DMS 273 treated with DMSO at 0.1 percent for 48 hours (cell line): ENCODE results near the gene DNAJC4.

ENCODE experiments used
- DNase-seq: peaks from one replicate; lab custom pipeline; 2025; lab: John Stamatoyannopoulos, UW

Gene DNAJC4

DNA sequence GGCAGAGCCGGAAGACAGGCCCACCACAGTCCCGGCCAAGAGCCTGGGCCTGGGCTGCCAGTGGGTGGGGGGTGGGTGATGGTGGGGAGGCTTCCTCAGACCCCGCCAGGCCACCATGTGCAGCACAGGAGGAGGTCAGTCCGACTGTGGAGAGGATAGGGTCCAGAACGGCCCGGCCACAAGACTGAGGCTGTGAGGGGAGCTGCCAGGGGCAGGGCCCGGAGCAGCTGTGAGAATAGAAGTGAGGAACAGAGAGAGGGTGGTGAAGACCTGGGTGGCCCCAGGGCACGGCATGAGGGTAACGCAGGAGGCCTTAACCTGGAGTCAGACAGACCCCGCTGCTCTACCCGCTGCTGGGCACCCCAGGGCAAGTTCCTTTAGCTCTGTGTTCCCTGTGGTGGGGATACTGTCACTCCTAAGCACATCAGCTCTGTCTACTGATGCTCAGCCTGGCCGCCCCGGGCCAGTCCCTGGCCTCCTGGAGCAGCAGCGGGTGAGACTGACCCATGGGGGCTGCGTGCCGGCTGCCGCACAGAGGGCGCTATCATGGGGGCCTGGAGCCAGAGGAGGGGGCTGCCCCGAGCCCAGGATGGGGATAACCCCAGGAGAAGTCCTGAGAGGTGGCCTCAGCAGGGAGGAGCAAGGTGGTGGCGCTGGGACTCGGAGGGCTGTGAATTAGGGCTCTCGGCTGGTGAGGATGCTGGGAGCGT is 22.1 kb upstream of the DNAJC4 start:
- no peak for DNase-seq

DNA sequence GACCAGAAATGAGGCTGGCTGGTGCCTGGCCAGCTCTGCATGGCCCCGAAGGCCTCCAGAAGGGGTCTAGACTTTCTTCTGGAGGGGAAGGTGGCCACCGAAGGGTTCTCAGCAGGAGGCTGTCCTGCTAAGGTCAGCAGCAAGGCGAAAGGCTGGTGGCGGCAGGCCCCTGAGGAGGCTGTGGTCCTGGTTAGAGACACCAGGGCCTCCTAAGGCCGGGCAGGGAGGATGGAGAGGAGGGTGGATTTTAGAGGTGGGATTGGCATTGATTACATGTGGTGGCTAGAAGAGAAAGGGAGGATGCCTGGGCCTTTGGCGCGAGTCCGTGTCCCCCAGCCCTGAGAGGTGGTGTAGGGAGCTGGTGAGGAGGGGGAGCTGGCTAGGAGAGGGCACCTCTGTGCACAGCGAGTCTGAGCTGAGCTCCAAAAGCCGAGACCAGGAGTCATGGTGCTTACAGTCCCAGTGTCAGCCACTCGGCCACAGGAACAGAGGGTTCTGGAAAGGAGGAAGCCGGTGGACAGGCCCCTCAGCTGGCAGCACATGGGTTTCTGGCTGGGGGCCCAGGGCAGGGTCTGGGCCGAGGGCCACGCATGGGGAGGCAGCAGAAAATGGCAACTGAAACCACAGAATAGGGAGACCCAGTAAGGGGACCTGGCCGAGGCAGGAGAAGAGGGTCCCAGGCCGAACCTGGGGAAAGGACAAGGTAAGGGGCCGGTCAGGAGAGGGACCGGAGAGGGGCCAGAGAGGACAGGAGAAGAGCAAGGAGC is 21.4 kb upstream of the DNAJC4 start:
- no peak for DNase-seq

GRCh38 chr11:64209563-64209843 is 20.8 kb upstream of the DNAJC4 start:
- no peak for DNase-seq

- DNase-seq: no peak
These were observed 19.9 kb upstream of the DNAJC4 start for GRCh38 chr11:64210301-64211020.

DNA sequence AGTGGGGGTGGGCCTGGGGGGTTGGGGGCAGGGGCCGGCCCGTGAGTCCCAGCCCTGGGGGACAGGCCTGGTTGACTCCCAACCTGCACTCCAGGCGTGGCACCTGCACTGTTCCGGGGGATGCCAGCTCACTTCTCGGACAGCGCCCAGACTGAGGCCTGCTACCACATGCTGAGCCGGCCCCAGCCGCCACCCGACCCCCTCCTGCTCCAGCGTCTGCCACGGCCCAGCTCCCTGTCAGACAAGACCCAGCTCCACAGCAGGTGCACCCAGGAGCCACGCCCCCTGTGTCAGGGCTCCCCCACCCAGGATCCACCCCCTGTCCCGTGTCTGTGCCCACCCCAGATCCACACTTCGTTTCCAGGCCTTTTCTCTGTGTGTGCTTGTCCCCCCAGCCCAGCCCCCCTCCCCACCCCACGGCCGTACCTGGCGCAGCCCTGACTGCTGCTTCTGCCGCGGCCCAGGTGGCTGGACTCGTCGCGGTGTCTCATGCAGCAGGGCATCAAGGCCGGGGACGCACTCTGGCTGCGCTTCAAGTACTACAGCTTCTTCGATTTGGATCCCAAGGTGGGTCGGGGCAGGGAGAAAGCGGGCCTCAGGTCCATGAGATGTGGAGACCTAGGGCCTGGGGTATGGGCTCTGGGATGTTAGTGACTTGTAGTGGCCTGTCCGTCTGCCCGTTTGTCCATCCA is 19.0 kb upstream of the DNAJC4 start:
- no peak for DNase-seq

DNA sequence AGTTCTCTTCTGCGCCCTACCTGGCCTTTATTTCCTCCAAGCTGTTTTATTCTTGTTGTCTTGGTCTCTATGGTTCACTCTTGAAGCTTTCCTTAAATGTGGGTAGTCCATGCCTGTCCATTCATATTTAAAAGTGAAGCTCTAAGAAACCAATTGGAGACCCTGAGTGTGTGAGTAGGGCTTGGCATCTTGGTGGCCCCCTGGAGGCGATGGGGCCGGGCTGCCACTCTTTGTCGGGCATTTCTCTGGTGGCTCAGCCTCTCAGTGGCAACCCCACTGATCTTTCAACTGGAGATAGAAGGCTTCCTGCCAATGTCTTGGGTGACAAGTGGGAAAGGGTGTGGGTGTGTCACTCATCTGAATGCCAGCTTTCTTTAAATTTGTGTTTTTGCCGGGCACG is 13.5 kb upstream of the DNAJC4 start:
- DNase-seq: no peak

GRCh38 chr11:64218628-64219353 is 11.6 kb upstream of the DNAJC4 start:
- no peak for DNase-seq

GRCh38 chr11:64219354-64219684 is 11.0 kb upstream of the DNAJC4 start:
- no peak for DNase-seq

GRCh38 chr11:64219755-64220154 is 10.6 kb upstream of the DNAJC4 start:
- DNase-seq: no peak

- DNase-seq: no peak
These were observed 10.1 kb upstream of the DNAJC4 start for GRCh38 chr11:64220271-64220670.

- no peak for DNase-seq
These were observed 9.6 kb upstream of the DNAJC4 start for GRCh38 chr11:64220798-64221197.

DNA sequence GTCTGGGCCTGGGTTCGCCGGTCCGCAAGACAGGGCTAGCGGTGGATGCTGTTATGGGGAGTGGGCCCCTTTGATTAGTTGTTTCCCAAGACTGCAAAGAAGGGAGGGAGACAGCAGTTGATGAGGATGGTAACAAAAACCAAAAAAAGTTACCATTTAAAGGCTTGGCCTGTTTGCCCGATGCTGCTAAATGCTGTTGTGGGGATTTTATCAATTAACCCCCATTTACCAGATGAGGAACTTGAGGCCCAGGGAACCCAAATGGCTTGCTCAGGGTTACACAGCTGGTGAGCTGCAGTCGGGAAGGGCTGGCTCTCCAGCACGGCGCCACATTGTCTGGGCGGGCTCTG is 7.7 kb upstream of the DNAJC4 start:
- DNase-seq: peak; percentile 29

GRCh38 chr11:64223001-64223651 is 7.2 kb upstream of the DNAJC4 start:
- no peak for DNase-seq

- DNase-seq: no peak
These were observed 6.0 kb upstream of the DNAJC4 start for GRCh38 chr11:64224151-64224890.

GRCh38 chr11:64224891-64225607 is 5.3 kb upstream of the DNAJC4 start:
- DNase-seq: no peak

- DNase-seq: peak; percentile 17
These were observed 4.5 kb upstream of the DNAJC4 start, which contains the start of the genes NUDT22 and TRPT1 for GRCh38 chr11:64225608-64226506. TSS of gene NUDT22 (plus strand) at chr11:64226274. CDS start at chr11:64226653, 379 bp downstream. TSS of gene TRPT1 (minus strand) at chr11:64226186. CDS start at chr11:64225860, 326 bp downstream.

DNA sequence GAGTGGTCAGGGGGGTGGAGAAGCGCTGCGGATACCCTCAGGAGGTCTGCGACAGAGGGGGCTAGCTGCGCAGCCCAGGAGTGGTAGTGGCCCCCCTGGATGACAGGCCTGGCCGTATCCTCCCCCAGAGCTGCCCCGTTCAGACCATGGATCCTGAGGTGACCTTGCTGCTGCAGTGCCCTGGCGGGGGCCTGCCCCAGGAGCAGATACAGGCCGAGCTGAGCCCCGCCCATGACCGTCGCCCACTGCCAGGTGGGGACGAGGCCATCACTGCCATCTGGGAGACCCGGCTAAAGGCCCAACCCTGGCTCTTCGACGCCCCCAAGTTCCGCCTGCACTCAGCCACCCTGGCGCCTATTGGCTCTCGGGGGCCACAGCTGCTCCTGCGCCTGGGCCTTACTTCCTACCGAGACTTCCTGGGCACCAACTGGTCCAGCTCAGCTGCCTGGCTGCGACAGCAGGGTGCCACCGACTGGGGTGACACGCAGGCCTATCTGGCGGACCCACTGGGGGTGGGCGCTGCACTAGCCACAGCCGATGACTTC is 3.8 kb upstream of the DNAJC4 start:
- no peak for DNase-seq

- no peak for DNase-seq
These were observed 2.9 kb upstream of the DNAJC4 start for GRCh38 chr11:64227405-64227956.
